ENCODE results near the gene PLPP4. TPM values are rescaled to one million over a fixed set of nuclear protein-coding genes. Genes with fewer than 3 reads are reported as not detected.
"Not testable (repeated sequence)": the region's sequence is repeated elsewhere in the genome, so short reads cannot be mapped to it uniquely, and the experiment has no call there.

The PLPP4 gene
- total RNA-seq, 2 experiments from 2014 or later: not detected

DNA sequence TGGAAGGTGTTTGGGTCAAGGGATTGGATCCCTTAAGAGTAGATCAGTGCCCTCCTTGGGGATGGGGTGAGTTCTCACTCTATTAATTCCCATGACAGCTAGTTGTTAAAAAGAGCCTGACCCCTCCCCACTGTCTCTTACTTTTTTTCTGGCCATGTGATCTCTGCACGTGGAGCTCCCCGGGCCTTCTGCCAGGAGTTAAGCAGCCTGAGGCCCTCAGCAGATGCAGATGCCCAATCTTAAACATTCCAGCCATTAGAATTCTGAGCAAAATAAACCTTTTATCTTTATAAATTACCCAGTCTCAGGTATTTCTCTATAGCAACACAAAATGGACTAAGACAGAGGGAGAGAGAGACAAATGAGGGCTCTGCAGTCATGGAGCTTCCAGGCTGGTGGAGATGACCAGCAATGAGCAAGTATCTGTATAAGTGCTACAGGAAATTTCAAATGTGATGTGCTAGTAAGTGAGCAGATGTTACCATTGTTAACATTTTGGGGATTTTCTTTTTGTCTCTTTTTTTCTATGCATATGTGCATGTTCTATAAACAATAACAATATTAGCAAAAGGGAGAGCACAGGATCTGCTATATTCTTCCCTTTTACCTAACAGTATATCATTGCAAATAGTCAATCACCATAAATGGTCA is 26.7 kb downstream of the PLPP4 start:
- DNase-seq (no peak), ATAC-seq (ENCODE audit: low read depth) (no peak)
- Mint-ChIP-seq H3K4me3 (no peak overlapping the region), H3K9me3 (no peaks in the 10 kb centered on the region), H3K36me3 (no peaks in the 10 kb centered on the region), H3K27ac (no peak overlapping the region), H3K27me3 (no peaks in the 10 kb centered on the region), H3K4me1 (no peaks in the 10 kb centered on the region)
- POLR2A ChIA-PET: no interaction called here

DNA sequence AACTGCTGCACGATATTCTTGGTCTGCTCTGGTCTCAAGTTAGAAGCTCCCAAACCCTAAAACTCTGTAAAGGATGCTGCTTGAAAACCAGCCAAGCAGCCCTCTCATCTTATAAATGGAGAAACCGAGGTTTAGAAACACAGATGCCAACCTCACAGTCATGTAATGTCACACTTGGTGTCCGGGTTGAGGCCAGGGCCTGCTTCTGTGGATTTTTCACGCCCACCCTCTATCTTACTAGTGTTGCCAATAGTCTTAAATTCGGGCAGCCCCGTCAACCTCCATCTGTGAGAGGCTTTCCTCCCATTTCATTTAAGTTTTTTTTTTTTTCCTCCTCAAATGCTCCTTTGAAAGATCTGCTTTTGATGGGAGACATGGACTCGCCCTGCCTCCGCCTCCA is 28.9 kb downstream of the PLPP4 start:
- POLR2A ChIA-PET: no interaction called here
- H3K4me1 Mint-ChIP-seq: no peaks in the 10 kb centered on the region
- no peaks in the 10 kb centered on the region for H3K9me3 Mint-ChIP-seq
- no peaks in the 10 kb centered on the region for H3K27me3 Mint-ChIP-seq
- H3K4me3 Mint-ChIP-seq: no peak overlapping the region
- no peak overlapping the region for H3K27ac Mint-ChIP-seq
- ATAC-seq (ENCODE audit: low read depth): no peak
- no peaks in the 10 kb centered on the region for H3K36me3 Mint-ChIP-seq
- no peak for DNase-seq

DNA sequence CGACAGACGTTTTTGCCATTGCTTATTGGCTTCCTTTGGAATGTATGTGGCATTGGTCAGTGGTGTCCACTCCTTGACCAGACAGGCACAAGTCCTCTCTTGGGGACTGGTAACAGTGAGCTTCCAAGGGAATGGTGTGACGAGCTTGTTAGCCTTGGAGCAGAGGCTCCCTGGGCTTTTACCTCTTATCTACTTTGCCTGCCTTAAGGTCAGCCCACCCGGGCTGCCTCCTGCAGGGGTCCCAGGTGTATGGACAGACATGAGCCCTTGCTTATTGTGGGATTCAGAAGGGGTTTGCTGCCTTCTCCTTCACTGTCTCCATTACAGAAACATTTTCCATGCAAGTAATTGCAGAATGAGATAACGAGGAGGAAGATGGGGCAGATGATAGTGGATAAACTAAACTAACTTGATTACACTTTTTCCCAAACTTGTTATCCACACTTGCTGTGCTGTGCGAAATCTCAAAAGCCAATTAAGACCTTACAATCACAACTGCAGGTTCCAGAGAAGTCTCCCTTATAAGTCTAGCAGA is 29.7 kb downstream of the PLPP4 start:
- no peak for ATAC-seq (ENCODE audit: low read depth)
- Mint-ChIP-seq H3K27ac (no peak overlapping the region), H3K36me3 (no peaks in the 10 kb centered on the region), H3K4me1 (no peaks in the 10 kb centered on the region), H3K9me3 (no peaks in the 10 kb centered on the region), H3K4me3 (no peak overlapping the region), H3K27me3 (no peaks in the 10 kb centered on the region)
- POLR2A ChIA-PET: no interaction called here
- no peak for DNase-seq

DNA sequence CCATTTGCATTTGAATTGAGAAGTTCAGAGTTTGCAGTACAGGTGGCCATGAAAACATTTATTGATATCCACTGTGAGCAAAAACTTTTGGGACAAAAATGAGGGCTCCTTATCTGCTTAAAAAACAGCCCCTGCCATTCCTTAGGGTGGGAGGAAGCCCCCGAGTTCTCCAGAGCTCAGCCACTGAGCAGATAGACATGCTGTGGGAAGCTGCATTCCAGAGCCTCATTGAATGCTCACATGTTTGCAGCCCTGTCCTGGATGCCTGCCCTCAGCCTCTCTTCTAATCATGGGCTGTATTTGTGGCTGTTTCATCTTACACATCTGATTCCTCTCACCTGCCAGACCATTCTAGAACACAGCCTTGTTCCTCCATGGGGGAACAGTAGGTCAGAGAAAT is 33.3 kb downstream of the PLPP4 start:
- no peaks in the 10 kb centered on the region for H3K36me3 Mint-ChIP-seq
- H3K4me3 Mint-ChIP-seq: no peak overlapping the region
- no peaks in the 10 kb centered on the region for H3K27me3 Mint-ChIP-seq
- H3K27ac Mint-ChIP-seq: no peak overlapping the region
- POLR2A ChIA-PET: no interaction called here
- H3K9me3 Mint-ChIP-seq: no peaks in the 10 kb centered on the region
- ATAC-seq (ENCODE audit: low read depth) (no peak), DNase-seq (no peak)
- no peaks in the 10 kb centered on the region for H3K4me1 Mint-ChIP-seq

DNA sequence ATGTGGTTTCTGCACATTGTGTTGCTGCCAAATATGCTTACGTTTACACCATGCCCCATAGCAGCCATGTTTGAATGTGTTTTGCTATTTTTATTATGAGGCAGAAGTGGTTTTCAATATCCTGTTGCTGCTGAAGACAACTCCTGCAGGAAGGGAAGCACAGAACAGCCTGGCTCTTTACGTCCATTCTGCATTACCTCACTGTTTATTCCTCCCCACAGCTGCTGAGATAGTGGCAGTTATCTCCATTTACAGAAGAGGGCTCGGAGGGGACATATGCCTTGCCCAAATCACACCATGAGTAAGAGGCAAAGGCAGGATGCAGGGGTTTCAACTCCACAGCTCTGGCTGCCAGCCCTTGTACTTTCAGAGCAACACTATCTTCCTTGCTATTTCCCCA is 35.3 kb downstream of the PLPP4 start:
- ATAC-seq (ENCODE audit: low read depth): no peak
- no peaks in the 10 kb centered on the region for H3K36me3 Mint-ChIP-seq
- no peak overlapping the region for H3K4me3 Mint-ChIP-seq
- POLR2A ChIA-PET: no interaction called here
- no peak for DNase-seq
- H3K4me1 Mint-ChIP-seq: no peaks in the 10 kb centered on the region
- H3K9me3 Mint-ChIP-seq: no peaks in the 10 kb centered on the region
- H3K27ac Mint-ChIP-seq: no peak overlapping the region
- no peaks in the 10 kb centered on the region for H3K27me3 Mint-ChIP-seq

DNA sequence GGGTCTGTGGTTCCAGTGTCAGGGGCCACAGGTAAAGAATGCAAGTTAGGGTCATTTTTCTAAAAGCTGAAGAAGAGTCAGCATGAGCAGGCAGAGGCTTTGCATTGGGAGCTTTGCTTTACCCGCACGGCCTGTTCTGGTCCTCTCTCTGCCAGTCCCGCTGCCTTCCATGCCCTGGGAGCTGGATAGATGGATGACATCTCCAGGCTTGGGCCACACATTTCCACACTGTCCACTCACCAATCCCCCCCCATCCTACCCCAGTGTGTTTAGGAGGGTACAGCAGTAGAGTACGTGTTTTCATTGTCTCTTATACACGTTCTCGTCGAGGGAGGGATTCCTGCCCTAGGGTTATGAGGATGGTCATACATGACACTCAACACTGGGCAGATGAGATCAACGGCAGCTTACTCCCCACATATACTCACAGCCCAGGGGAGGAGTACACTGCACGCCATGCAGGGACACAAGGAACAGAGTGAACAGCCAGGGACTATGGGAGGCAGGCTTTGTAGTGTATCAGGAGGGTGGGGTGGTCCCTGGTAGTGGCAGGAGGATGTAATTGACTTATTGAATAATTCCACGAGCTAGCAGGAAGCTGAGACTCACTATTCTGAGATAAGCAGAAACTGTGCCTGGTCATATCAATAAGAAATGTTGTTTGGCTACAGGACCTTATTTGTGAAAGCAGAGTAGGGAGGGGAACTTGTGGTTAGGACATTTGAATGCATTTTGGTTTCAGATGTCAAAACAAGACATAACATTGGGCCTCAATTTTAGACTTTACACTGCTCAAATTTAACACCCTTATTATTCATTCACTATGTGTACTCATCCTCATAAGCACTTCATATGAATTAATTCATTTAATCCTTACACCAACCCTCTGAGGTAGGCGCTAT is 36.6 kb downstream of the PLPP4 start:
- Mint-ChIP-seq H3K36me3 (no peaks in the 10 kb centered on the region), H3K9me3 (no peaks in the 10 kb centered on the region), H3K27ac (no peak overlapping the region), H3K4me3 (no peak overlapping the region), H3K27me3 (no peaks in the 10 kb centered on the region), H3K4me1 (no peaks in the 10 kb centered on the region)
- POLR2A ChIA-PET: no interaction called here
- ATAC-seq (ENCODE audit: low read depth) (no peak), DNase-seq (no peak)

DNA sequence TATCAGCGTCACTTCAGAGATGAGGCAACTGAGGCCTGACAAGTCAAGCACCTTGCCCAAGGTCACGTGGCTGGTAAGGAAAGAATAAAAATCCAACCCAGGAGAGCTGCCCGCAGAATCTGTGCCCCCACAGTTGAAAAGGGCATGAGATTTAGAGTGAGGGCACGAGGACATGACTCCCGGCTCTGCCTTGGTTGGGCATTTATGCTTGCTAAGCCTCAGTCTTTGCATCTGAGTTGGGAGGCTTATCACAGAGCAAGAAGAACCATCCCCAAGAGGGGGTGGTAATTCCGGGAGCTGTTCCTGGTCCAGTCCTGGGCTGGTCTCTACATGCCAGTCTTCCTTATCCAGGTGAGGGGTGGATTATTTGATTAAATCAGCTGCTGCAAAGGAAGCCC is 37.3 kb downstream of the PLPP4 start:
- Mint-ChIP-seq H3K27me3 (no peaks in the 10 kb centered on the region), H3K9me3 (no peaks in the 10 kb centered on the region), H3K4me3 (no peak overlapping the region), H3K4me1 (no peaks in the 10 kb centered on the region), H3K36me3 (no peaks in the 10 kb centered on the region), H3K27ac (no peak overlapping the region)
- DNase-seq (no peak), ATAC-seq (ENCODE audit: low read depth) (no peak)
- POLR2A ChIA-PET: no interaction called here

DNA sequence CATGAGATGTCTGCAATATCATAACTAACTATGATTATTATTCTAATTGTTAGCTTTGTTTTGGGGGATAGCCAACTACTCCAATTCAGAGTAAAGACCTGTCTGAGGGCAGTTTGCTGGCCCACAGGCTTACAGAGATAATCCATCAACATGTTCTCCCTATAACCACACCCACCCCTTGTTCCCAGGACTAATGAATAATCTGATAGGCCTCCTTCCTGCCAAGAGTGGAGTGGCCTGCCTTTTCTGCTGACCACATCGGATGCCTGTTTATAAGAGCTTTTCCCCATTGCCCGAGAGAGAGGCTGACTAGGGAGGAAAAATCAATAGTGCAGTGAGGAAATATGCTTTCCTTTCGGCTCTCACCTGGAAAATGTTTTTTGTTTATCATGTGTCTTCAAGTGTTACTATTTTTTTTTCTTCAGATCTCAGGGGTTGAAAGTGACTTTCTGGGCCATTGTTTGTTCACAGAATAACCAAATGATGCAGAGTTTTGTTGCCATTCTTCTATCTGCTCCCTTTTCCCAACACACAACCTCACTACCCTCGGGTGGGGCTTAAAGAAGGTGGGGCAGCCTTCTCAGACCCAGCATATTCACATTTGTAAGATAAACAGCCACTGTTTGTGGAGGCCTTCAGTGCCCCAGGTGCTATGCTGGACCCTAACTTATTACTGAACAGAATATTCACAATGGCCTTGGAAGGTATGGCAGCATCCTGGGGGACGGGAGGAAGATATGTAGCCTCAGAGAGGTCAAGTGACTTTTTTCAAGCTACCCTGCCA is 38.4 kb downstream of the PLPP4 start:
- Mint-ChIP-seq H3K4me3 (no peak overlapping the region), H3K27me3 (no peaks in the 10 kb centered on the region), H3K27ac (no peak overlapping the region), H3K36me3 (no peaks in the 10 kb centered on the region), H3K9me3 (no peaks in the 10 kb centered on the region), H3K4me1 (no peaks in the 10 kb centered on the region)
- POLR2A ChIA-PET: no interaction called here
- DNase-seq (no peak), ATAC-seq (ENCODE audit: low read depth) (no peak)

DNA sequence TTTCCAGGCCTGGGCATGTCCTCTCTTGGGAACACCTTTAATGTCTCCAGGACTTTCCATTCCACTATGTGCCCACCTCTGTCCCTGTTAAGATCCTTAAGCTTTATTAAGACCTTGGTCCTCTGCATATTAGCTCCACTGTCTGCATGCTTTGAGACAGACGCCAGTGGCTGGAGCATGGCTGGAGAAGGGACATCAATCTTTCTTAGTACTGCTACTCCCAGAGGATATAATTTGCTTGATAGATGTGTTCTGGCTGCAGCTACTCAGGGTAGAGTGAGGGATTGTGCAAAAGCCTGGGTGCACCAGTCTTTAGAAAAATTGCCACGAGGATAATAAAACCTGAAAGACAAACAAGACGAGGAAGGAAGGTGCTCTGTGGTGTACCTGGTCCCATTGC is 42.9 kb downstream of the PLPP4 start:
- H3K4me3 Mint-ChIP-seq: no peak overlapping the region
- H3K4me1 Mint-ChIP-seq: no peaks in the 10 kb centered on the region
- DNase-seq (no peak), ATAC-seq (ENCODE audit: low read depth) (no peak)
- H3K27ac Mint-ChIP-seq: no peak overlapping the region
- H3K9me3 Mint-ChIP-seq: no peaks in the 10 kb centered on the region
- H3K36me3 Mint-ChIP-seq: no peaks in the 10 kb centered on the region
- POLR2A ChIA-PET: no interaction called here
- no peaks in the 10 kb centered on the region for H3K27me3 Mint-ChIP-seq

DNA sequence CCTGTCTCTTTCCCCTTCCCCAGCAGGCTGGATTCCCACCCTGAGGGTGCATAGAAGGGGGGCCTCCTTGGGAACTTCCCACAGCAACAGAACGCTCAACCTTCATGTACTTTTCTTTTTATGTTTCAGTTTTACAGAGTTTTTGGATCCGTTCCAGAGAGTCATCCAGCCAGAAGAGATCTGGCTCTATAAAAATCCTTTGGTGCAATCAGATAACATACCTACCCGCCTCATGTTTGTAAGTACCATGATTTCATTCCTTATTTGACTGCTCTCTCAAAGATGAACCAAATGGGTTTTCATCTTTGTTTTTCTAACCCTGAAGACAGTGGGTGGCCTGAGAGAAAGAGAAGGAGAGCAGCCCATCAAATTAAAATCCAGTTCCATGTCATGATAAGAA is 46.7 kb downstream of the PLPP4 start:
- POLR2A ChIA-PET: no interaction called here
- H3K4me3 Mint-ChIP-seq: no peak overlapping the region
- no peaks in the 10 kb centered on the region for H3K36me3 Mint-ChIP-seq
- DNase-seq (no peak), ATAC-seq (ENCODE audit: low read depth) (no peak)
- no peak overlapping the region for H3K27ac Mint-ChIP-seq
- H3K9me3 Mint-ChIP-seq: no peaks in the 10 kb centered on the region
- H3K27me3 Mint-ChIP-seq: no peaks in the 10 kb centered on the region
- peaks cover 3% of the 10 kb centered on the region for H3K4me1 Mint-ChIP-seq

DNA sequence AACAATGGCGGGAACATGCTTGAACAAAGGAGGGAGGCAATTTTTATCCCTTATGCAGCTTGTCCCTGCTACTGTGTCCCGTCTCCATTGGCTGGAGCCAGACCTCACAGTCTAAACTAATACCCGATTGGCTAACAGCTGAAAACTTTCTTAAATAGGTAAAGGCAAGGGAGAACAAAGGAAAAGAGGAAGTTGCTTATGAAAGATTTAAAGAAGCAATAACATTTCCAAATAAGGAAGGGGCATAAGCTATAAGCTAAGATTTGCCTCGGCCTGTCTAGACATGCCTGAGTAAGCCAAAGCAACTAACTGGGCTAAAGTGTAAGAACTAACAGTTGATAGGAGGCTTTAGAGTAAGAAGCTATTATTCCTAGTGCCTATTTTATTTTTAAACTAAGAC is 47.2 kb downstream of the PLPP4 start:
- H3K4me3 Mint-ChIP-seq; H3K27me3 Mint-ChIP-seq; H3K9me3 Mint-ChIP-seq; H3K27ac Mint-ChIP-seq; DNase-seq; POLR2A ChIA-PET; H3K4me1 Mint-ChIP-seq; ATAC-seq (ENCODE audit: low read depth); H3K36me3 Mint-ChIP-seq: not testable (repeated sequence)

DNA sequence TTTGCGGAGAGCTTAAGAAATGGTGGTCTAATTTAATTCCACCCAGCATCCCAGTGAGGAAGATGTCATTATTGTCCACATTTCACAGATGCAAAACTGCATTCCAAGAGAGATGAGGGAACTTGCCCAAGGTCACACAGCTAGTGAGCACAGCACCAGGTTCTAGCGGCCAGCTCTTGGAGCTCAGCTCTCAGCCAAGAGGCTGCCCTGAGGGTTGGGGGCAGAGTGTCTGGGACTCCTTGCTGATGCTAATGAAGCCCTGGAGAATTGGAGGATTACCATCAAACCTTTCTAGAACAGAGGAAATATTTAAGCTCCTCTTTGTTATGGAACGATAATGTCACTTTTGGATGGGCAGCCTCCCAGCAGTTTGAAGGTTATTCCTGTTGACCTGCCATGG is 48.0 kb downstream of the PLPP4 start:
- ATAC-seq (ENCODE audit: low read depth): no peak

DNA sequence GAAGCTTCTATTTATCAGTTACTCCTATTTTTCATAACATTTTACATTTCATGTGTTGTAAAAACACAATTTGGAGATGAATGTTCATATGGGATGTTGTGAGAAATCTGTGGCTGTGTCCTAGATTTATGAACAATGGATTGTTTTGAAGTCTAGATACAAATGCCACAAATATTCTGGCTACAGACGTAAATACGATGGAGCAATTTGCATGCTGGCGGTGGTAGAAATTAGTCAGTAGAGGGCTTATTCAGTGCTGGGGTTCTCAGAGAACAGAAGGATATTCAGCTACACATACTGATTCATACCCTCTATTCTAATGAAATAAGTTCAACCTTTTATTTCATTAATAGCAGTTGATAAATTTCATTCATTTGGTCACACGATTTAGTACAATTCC is 48.8 kb downstream of the PLPP4 start:
- Mint-ChIP-seq H3K27ac (no peak overlapping the region), H3K4me3 (no peak overlapping the region), H3K27me3 (no peaks in the 10 kb centered on the region), H3K36me3 (no peaks in the 10 kb centered on the region), H3K4me1 (peaks cover 3% of the 10 kb centered on the region), H3K9me3 (no peaks in the 10 kb centered on the region)
- ATAC-seq (ENCODE audit: low read depth) (no peak), DNase-seq (no peak)
- POLR2A ChIA-PET: interaction anchor here (1.1 kb wide), 1 partner anchor 345 kb away, joined by 3 read pairs; the partner anchor contains the start of gene WDR11

More for the DNA sequence above, 48.0 kb downstream of the PLPP4 start:
- no peak for DNase-seq
- no peak overlapping the region for H3K27ac Mint-ChIP-seq
- POLR2A ChIA-PET: interaction anchor here (1.1 kb wide), 1 partner anchor 346 kb away, joined by 3 read pairs; the partner anchor contains the start of gene WDR11
- no peaks in the 10 kb centered on the region for H3K9me3 Mint-ChIP-seq
- peaks cover 3% of the 10 kb centered on the region for H3K4me1 Mint-ChIP-seq
- H3K27me3 Mint-ChIP-seq: no peaks in the 10 kb centered on the region
- no peak overlapping the region for H3K4me3 Mint-ChIP-seq
- H3K36me3 Mint-ChIP-seq: no peaks in the 10 kb centered on the region
